Hematopoietic multipotent progenitor cell treated with erythropoietin and hydrocortisone succinate and interleukin-3 and kit ligand, for 6 days (in vitro differentiated cells): ENCODE results near the gene UNC5A.

Source experiments
- DNase-seq: peaks from one replicate; pipeline ENCODE4 v3.0.0-alpha.2; 2015

UNC5A gene

DNA sequence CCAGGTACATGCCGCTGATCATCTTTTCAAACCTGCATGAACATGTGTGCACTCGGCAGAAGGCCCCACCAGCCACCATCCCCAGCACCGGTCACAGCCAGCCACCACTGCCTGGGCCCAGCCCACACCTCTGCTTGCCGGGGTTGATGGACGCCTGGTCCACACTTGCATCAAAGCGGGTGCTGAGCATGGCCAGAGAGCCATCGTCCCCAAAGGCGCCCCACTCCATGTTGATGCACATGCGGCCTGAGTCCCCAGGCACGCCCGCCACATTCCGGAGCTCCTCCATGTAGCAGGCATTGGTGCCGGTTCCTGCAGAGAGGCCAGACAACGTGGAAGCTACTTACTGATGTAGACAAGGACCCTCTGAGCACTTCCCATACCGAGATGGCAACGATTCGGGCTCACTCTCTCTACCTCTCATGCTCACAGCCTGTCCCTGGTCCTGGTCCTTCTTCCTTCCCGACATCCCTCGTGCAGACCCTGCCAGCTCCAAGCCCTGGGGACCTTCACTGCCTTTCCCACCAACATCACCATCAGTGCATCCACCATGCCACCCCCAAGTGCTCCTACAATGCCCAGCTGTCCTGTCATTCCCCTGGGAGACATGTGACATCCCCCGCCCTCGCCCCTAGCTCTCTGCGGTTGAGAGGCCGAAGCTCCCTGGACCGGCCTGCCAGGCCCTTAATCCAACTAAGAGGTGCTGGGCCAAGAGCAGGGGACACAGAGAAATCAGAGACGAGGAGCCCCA is 71.6 kb downstream of the UNC5A start:
- no peak for DNase-seq

DNA sequence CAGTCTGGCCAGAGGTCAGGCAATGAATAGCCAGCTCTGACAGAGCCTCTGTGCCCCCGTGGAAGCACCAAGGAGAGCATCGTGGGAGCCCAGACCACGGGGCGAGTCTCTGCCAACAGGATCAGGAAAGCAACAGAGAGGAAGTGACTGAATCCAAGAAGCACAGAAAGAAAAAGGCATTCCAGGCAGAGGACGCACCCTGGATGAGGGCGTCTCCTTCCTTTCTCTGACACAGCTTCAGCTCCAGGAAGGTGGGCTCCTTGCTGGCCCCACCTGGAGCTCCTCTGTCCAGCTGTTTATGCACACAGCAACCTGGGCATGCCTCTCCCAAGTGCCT is 72.2 kb downstream of the UNC5A start:
- DNase-seq, result no peak

DNA sequence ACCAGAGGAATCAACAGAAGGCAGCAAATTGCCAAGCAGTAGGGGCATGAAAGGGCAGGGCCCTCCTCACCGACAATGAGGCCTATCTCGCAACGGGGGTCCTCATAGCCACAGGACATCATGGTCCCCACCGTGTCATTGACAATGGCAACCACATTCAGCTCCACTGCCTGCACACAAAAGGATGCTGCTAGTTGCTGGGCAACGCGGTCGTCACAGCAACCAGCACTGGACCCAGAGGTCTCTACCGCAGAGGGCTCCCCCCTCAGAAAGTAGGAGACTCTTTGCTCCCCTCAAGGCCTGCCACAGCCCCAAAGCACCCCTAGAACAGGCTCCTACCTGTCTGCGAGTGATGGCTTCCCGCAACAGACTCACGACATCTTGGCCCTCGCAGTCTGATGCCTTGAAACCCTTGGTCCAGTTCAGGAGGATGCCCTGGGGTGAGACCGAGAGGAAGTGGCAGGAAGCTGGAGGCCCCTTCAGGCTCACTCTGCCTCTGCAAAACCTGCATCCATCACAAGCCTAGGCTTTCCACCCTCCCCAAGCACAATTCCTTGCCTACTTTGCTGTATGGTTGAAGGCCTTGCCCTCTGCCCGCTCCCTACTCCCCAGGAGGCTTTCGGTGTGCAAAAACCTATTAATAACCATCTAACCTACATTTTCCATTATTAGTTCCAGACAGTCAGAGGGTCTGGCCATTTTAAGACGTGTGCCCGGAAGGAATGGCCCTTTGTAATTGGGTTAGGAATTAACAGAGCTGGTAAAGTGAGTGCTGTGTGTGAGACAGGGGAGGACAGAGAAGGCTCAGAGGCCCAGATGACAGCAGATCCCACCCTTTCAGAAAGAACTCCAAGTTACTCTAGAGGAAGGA is 73.6 kb downstream of the UNC5A start:
- DNase-seq, result no peak

DNA sequence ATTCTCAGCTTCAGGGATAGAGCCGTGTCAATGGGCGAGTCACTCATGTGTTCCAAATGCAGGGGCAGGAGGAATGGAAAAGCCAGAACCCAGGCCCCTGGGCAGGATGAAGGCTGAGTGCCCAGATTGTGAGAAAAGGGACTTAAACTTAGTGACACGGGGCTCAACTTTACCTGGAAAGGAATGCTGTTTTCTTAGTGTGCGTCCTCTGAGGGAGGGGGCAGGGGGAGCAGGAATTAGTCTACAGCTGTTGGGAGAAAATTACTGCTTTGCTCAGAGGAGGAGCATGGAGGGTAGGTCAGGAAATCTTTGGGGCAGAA is 74.2 kb downstream of the UNC5A start:
- no peak for DNase-seq

DNA sequence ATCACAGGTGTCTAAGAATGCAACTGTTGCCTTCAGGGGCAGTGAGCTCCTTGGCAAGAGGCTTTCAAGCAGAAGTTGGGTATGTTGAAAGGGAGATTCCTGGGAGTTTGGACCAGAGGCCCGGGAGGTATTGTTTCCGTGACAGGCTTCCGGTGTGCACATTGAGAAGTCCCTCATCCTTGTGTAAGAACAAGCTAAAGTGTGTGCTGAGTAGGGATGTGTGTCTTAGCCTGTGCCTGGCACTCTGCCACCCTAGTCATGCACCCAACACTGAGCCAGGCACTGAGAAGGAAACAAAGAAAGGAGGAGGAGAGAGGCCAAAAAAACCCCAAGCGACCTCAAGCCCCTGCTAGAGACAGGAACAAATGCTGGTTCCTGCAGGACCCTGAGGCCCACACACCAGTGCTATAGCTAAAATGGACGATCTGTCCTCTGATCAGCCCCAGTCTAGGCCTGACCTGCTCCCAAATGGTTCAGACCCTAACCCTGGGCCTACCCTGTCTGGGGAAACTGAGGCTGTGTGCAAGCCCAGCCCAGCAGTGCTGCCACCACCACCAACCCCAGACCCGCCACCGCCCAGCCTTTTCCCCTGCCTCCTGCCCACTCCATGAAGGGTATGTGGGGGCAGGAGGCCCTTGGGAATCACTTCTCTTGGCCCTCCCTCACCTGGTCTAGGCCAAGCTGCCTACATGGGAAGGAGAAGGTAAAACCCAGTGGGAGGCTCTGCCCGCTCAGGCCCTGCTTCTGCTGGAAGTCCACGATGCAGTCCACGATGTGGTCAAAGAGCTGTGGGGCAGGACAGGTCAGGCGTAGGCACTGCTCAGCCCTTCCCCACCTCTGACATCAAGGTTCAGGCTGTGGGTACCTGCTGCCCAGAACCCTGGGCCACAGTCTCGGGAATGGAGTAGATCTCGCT is 76.2 kb downstream of the UNC5A start:
- no peak for DNase-seq

DNA sequence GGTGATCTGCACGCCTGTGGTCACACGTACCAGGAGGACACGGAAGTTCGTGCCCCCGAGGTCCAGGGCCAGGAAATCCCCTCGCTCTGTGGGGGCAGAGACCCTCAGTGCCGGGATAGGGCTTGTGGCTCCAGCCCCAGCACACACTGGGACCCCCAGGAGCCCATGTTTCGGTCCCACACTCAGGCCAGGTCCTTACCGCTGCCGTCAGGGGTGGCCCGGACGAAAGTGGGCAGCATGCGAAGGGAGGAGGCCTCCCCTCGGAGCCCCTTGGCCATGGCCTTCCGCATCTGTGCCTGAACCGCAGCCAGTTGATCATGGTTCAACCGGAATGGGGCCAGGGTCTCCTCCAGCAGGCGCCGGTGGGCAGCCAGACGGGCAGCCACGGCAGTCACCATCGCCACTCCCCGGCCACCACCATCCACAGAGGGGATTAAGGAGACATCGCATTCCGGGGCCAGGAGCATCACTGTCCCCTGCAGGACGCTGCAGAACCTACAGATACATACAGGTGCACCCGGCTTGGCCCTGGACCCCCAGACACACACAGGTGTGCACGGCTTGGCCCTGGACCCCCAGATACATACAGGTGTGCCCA is 77.0 kb downstream of the UNC5A start:
- no peak for DNase-seq

DNA sequence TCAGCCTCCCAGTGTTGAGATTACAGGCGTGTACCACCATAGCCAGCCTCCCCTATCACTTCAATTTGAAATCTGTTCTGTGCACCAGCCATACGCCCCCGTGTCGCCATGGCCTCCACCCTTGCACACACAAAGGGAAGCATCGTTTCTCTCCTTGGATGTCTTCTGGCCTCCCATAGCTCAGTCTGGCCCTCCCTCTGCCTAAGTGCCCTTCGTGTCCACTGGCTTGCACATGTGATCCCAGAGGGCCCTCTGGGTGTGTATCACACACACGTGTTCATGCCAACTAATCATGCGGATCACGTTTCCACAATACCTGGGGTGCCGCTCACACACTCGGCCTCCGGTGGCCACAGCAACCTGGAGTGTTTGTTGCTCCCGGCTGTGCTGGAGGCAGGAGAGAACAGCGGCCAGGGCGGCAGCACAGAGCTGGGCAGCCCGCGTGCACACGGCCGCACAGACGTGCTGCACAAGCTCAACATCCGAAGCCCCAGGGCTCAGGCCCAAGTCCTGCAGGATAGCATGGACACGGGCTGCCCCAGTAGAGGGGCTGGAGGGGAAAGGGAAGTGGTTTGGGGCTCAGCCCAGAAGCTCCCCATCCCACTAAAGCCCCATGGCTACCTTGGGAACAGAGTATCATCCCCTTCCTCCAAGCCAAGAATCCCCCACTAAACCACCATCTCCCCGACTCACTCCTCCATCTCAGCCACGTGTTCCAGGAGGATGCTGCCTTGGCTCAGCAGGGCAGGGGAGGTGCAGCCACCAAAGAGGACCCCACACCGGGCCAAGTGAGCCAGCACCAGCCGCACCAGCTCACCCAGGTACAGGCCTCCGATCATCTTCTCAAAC is 77.9 kb downstream of the UNC5A start:
- DNase-seq, result no peak

DNA sequence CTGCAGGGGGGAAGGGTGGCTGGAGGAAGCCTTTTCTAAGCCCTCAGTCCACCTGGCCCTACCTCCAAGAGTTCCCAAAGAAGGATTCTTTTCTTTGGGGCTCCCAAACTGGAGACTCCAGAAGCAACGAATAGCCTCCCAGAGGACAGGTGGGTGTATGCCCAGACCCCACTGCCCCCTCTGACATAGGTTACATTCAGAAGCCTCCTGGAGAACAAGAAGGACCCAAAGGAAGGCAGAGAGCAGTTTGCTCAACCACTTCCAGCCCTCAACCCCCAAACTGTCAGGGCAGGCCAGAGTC is 78.5 kb downstream of the UNC5A start:
- no peak for DNase-seq

DNA sequence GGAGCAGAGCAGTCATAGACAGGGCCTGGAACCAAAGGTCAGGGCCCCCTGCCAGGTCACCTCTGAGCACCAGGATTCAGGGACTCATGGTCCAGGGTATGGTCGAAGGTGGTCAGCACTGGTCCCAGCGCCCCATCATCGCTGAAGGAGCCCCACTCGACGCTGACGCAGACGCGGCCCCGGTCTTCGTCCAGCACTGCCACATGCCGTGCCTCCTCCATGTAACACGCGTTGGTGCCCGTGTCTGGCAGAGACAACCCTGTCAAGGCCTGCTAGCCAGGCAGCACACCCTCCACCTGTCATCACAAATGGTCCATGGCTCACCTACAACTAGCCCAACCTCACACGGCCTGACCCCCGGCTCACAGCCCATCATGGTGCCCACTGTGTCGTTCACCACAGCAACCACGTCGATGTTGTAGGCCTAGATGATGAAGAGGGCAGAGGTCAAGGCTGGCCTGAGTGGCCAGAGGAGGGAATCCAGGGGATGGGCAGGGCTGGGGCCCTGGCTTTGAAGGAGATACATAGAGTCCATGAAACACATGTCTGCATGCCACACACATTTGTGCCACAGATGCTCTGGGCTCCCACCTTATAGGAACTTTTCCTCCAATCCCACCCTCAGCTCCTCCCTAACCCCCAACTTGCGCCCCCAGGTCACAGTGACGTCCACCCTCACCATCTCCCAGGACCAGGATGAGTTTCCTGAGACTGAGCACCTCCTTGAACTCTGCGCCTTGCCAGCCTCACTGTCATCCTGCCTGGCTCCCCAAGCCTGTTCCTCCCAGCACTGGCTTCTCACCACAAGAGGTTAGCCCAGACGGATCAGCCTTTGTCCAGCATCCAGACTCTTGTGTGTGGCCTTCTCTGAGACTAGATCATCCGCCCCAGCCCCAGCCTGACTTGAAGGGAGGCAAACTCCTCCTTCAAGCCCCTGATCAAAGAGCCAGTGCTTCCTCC is 79.2 kb downstream of the UNC5A start:
- DNase-seq, result no peak

DNA sequence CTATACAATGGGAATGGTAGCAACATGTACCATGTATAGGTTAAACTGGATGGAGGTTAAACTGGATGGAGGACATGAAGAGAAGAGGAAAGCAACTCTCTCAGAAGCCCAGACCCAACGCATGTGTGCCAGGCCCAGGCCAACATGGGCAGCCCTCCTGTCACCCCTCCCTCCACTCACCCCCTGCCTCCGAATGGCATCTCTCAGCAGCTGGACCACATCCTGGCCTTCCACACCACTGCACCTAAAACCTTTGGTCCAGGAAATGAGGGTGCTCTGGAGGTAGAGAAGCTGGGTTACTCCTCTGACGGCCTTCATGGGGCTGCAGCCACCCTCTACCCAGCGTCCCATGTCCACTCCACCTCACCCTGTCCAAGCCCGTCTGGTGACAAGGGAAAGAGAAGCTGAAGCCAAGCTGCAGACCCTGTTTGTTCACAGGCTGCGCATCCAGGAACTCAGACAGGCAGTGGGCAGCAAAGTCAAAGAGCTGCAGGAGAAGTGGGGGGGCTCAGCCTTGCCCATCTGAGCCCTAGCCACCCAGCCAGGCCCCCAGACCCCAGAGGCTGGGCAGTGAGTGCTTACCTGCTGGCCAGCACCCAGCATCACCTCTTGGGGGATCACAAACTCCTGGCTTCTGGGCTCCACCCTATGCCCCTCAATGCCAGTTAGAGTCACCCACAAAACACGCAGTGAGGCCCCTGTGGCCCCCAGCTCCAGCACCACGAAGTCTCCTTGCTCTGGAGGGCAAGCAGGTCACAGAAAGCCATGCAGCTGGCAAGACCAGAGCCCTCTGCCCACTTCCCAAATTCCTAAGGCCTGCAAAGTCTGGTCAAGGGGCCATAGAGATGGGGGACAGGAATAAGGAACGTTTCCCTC is 80.3 kb downstream of the UNC5A start:
- no peak for DNase-seq

DNA sequence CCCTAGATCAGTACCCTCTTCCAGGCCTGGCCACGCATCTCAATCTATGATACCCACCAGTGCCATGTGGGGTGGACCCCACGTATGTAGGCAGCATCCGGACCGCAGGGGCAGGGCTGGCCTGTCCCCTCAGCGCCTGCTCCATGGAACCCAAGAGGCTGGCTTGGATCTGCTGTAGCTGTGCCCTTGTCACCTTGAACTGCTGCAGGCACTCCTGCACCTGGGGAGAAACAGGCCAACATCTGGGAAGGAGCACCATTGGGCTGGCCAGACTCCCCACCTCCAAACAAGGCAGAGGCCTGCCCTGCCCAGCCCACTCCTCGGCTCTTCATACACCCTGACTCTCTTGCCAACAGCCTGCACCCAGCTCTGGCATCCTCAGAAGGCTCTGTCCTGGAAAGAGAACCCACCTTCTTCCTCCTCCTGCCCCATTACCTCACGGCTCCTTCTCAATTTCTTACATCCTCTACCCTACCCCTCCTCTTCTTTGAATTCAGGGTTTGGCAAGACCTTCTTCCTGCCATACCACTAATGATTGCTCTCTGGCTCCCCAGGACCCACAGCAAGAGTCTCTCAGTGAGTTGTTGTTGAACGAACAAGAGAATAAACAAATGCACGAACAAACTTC is 81.1 kb downstream of the UNC5A start:
- no peak for DNase-seq

DNA sequence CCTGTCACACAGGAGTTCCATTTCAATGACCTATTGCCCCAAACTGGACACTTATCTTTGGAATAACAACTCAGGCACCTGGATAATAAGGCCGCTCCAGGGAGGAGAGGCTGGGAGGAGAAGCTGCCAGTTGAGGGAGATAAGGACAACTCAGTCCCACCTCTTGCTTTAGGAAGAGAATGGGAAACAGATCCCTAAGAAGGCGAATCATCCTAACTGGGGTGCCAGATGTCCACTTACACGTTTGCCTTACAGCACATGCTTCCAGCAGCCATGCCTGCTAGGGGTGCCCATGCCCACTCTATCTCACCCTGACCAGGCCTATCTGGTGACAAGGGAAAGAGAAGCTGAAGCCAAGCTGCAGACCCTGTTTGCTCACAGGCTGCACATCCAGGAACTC is 82.3 kb downstream of the UNC5A start:
- no peak for DNase-seq

DNA sequence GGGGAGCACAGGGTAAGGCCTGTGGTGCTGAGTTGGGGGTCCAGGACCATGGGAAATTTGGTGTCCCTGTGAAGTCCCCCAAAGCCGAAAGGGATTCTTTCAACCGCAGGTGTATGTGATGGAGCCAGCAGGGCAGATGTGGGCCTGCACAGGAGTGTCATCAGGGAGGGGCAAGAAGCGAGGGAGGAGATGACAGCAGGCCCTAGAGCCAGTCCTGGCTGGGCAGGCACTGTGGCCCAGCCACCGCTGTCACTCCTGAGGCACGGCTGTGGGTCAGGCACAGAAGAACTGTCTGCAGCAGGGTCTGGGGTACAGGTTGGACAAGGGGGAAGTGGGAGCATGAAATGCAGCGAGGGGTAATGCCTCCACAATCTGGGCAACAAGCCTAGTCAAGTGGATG is 83.9 kb downstream of the UNC5A start:
- DNase-seq, result no peak

DNA sequence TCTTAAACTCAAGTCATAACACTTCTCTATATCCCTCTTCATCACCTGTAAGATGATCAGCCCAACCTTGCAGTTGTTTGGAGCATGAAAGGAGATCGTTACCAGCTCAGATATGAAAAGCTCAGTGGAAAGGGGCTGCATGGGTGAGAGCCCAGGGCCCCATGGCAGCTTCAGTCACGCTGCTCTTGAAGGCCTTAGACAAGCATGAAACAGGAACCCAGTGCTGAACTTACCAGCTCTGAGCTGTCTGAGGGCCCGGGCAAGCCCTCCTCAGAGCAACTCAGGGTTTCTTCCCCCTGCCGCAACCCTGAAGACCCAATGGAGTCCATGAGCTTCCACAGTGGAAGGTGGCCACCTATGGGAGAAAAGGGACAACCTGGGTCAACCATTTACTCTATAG is 85.5 kb downstream of the UNC5A start:
- no peak for DNase-seq

DNA sequence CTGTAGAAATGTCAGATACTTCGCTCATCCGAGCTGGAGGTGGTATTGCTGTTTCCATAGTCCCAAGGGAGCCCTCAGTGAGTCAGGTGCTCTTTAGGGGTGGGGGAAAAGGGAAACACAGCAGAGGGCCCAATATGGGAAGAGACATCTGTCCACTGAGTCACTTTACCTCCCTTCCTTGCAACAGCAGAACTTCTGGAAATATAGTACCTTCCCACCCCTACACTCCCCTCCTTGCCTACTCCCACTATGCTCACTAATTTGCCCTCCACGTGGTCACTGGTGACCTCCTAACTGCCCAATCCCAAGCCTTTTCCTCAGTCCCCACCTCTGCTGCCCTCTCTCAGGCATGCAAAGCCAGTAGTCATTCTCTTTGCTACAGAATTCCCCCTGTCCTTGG is 86.9 kb downstream of the UNC5A start:
- DNase-seq, result no peak

DNA sequence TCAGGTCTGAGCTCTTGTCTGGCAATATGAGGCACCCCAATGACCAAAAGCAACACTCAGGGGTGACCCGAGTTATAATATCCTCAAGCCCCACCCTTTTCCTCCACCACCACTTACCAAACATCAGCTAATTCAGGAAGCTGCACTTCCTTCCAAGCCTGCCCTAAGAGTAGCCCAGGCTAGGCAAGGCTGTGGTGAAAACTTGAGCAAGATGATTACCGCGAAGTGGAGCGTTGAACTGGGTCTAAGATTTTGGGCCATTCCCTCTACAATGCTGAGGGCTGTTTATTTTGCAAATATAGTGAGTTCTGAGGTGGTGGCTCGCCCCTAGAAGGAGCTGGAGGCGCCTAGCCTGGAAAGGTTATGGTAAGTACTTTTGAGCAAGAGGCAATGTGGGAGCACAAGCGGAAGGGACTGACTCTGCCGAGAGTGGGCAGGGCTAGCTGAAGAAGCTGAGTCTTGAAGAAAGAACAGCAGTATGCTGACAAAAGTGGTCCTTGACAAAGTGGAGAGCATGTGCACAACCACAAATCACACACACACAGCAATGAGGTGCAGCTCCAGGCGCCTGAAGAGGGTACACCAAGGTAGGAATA is 89.0 kb downstream of the UNC5A start, which contains the start of gene HK3:
Gene HK3, minus strand, starts transcription at position 51 of the 596 bp plus-strand sequence. CDS start 3,187 bp downstream, outside the sequence.
- DNase-seq, result peak; percentile 66

DNA sequence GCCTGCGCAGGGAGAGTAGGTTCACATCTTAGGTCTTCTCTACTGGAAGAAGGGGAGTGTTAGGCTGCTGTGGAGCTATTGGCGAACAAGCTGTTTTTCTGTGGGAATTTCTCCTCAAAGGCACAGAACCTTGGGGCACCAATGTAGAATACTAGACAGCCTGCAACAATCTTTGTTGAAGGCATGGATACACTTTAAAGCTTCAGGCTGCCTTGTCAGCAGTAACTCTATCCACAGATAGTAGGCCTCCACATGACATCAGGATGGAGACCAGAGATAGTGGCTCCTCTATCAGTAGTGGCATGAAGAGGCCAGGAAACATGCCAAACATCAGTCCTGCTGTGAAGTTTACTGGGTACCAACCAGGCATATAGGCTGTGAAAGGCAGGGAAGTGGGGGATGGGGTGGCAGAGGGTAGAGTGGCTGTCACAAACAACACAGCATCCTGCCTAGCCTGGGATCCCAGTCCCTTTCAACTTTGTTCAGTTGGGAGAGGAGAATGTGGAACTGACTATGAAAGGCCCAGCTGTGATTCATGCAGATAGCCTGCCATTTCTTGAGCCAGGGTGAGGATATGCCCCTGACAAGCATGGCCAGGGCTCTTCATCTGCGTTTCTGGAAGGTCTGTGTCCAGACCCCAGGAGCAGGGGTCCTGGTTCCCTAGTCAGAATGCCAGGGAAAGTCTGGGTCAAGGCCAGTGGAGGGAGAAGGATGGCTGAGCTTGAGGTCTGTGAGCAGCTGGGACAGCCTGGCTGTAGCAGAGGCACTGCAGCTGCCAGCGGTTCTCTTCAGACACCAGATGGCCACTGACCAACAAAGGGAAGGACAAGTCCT is 89.8 kb downstream of the UNC5A start:
- peak; percentile 33 for DNase-seq

DNA sequence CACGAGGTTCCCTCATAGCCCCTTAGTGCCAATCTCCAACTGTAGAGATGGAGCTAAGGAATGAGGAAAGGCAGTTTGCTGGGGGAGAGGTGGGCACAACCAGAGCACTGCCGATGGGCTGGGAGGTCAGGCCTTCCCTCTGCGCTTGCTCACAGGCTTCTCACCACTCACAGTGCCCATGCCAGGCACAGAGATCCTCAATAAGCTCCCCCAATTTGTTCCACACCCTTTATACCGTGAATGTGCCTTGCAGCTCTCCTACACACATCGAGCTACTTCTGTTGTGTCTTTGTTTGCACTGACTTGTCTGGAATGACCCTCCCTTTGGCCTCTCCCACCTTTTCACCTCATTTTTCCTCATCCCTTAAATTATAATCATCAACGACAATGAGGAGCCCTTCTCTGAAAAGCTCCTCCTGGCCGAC is 90.4 kb downstream of the UNC5A start:
- DNase-seq, result no peak
